Measurements from ENCODE around the gene UBE2QL1. TPM values are rescaled to one million over a fixed set of nuclear protein-coding genes. Genes with fewer than 3 reads are reported as not detected.
A peak's percentile ranks its signal among the peaks of the same experiment; 100 is the strongest.

Gene UBE2QL1
- total RNA-seq, 2 experiments from 2014 or later: 0.33 to 0.45 TPM

- Histone ChIP-seq H3K9me3 (ENCODE audit: control insufficient read depth in 1 of 2, insufficient read depth in 1 of 2, low read length in 2 of 2) (peaks cover 0 to 9% of the 10 kb centered on the region in 2 experiments), H3K36me3 (ENCODE audit: insufficient read depth, low read length) (no peaks in the 10 kb centered on the region), H3K27me3 (ENCODE audit: control insufficient read depth in 1 of 2, insufficient read depth in 2 of 2, low read length in 2 of 2) (peaks cover 13 to 19% of the 10 kb centered on the region in 2 experiments), H3K27ac (ENCODE audit: low read depth in 1 of 2, low read length in 2 of 2) (no peak overlapping the region), H3K4me3 (ENCODE audit: low read length) (no peak overlapping the region), H3K4me1 (ENCODE audit: insufficient read depth, low read length) (no peaks in the 10 kb centered on the region)
- H3K36me3 Mint-ChIP-seq (ENCODE audit: low read depth): no peaks in the 10 kb centered on the region
- ATAC-seq (ENCODE audit: poor library complexity): no peak
- no peak overlapping the region for H3K27ac Mint-ChIP-seq
- ChIA-PET POLR2A (no interaction called here), CTCF (no interaction called here)
- H3K9me3 Mint-ChIP-seq: peaks cover 2% of the 10 kb centered on the region
- H3K27me3 Mint-ChIP-seq: peaks cover 72% of the 10 kb centered on the region
- peak in 3 of 14 experiments; percentile 19 to 30 (median 21) for DNase-seq
- intact Hi-C loops (cut with DNase I, micrococcal nuclease): loop anchor here in 1 of 2 experiments (5.0 kb wide), 1 partner anchor 143 kb away; no protein-coding TSS in a partner anchor
- no peak overlapping the region for H3K4me3 Mint-ChIP-seq
- no peaks in the 10 kb centered on the region for H3K4me1 Mint-ChIP-seq (ENCODE audit: low read depth)
- no peak for TF ChIP-seq CTCF (IDR thresholded peaks at IDR 0.05)
Measured at GRCh38 chr5:6435356-6435755, 13.3 kb upstream of the UBE2QL1 start.

- TF ChIP-seq CTCF (IDR thresholded peaks at IDR 0.05): no peak
- ChIA-PET POLR2A (no interaction called here), CTCF (no interaction called here)
- H3K4me3 ChIP-seq (ENCODE audit: low read length): no peak overlapping the region
- Mint-ChIP-seq H3K27me3 (peaks cover 76% of the 10 kb centered on the region), H3K4me1 (ENCODE audit: low read depth) (no peaks in the 10 kb centered on the region), H3K27ac (no peak overlapping the region), H3K9me3 (peaks cover 2% of the 10 kb centered on the region), H3K36me3 (ENCODE audit: low read depth) (no peaks in the 10 kb centered on the region), H3K4me3 (no peak overlapping the region)
- peaks cover 0 to 6% of the 10 kb centered on the region in 2 experiments for H3K9me3 ChIP-seq (ENCODE audit: control insufficient read depth in 1 of 2, insufficient read depth in 1 of 2, low read length in 2 of 2)
- DNase-seq: no peak
- intact Hi-C loops (cut with DNase I, micrococcal nuclease): loop anchor here in 1 of 2 experiments (5.0 kb wide), 1 partner anchor 145 kb away; no protein-coding TSS in a partner anchor
- no peaks in the 10 kb centered on the region for H3K36me3 ChIP-seq (ENCODE audit: insufficient read depth, low read length)
- H3K4me1 ChIP-seq (ENCODE audit: insufficient read depth, low read length): no peaks in the 10 kb centered on the region
- peaks cover 6 to 13% of the 10 kb centered on the region in 2 experiments for H3K27me3 ChIP-seq (ENCODE audit: control insufficient read depth in 1 of 2, insufficient read depth in 2 of 2, low read length in 2 of 2)
- ATAC-seq (ENCODE audit: poor library complexity): no peak
- no peak overlapping the region for H3K27ac ChIP-seq (ENCODE audit: low read depth in 1 of 2, low read length in 2 of 2)
Measured at GRCh38 chr5:6436715-6437331, 11.8 kb upstream of the UBE2QL1 start.

GRCh38 chr5:6439588-6440550 is 8.8 kb upstream of the UBE2QL1 start:
- Histone ChIP-seq H3K27ac (ENCODE audit: low read depth in 1 of 2, low read length in 2 of 2) (no peak overlapping the region), H3K27me3 (ENCODE audit: control insufficient read depth in 1 of 2, insufficient read depth in 2 of 2, low read length in 2 of 2) (peaks cover 3 to 6% of the 10 kb centered on the region in 2 experiments), H3K36me3 (ENCODE audit: insufficient read depth, low read length) (no peaks in the 10 kb centered on the region), H3K4me1 (ENCODE audit: insufficient read depth, low read length) (no peaks in the 10 kb centered on the region), H3K4me3 (ENCODE audit: low read length) (no peak overlapping the region), H3K9me3 (ENCODE audit: control insufficient read depth in 1 of 2, insufficient read depth in 1 of 2, low read length in 2 of 2) (peaks cover 0 to 14% of the 10 kb centered on the region in 2 experiments)
- no peak overlapping the region for H3K4me3 Mint-ChIP-seq
- DNase-seq (no peak), ATAC-seq (ENCODE audit: poor library complexity) (no peak)
- H3K9me3 Mint-ChIP-seq: peaks cover 2% of the 10 kb centered on the region
- POLR2A ChIA-PET: no interaction called here
- no peaks in the 10 kb centered on the region for H3K36me3 Mint-ChIP-seq (ENCODE audit: low read depth)
- intact Hi-C loops (cut with DNase I, micrococcal nuclease): loop anchor here in 1 of 2 experiments (5.0 kb wide), 1 partner anchor 148 kb away; no protein-coding TSS in a partner anchor
- CTCF ChIA-PET: no interaction called here
- no peaks in the 10 kb centered on the region for H3K4me1 Mint-ChIP-seq (ENCODE audit: low read depth)
- no peak overlapping the region for H3K27ac Mint-ChIP-seq
- TF ChIP-seq CTCF (IDR thresholded peaks at IDR 0.05): no peak
- peaks cover 75% of the 10 kb centered on the region for H3K27me3 Mint-ChIP-seq

Measured in CD4-positive, alpha-beta T cell (primary cell).